Colonic mucosa (tissue), 4 donors: ENCODE results near the gene RAB11FIP3. TPM values are rescaled to one million over a fixed set of nuclear protein-coding genes. Genes with fewer than 3 reads are reported as not detected.
"Not testable (repeated sequence)": the region's sequence is repeated elsewhere in the genome, so short reads cannot be mapped to it uniquely, and the experiment has no call there.

Source experiments
- DNase-seq: peaks from one replicate; pipeline ENCODE4 v3.0.0-alpha.2; 2020
- H3K27ac ChIP-seq: fragments of 200-600 bp; one replicate; pipeline ENCODE4 v1.8.0; 2021
- H3K27me3 ChIP-seq: fragments of 200-600 bp; one replicate; pipeline ENCODE4 v1.8.0; 2021
- H3K36me3 ChIP-seq: fragments of 200-600 bp; one replicate; pipeline ENCODE4 v1.8.0; 2021
- H3K4me1 ChIP-seq: fragments of 200-600 bp; one replicate; pipeline ENCODE4 v1.8.0; 2021; ENCODE audit warnings: mild to moderate bottlenecking
- H3K4me3 ChIP-seq: fragments of 200-600 bp; one replicate; pipeline ENCODE4 v1.8.0; 2021
- H3K9ac ChIP-seq, 2 donors: one replicate each; pipeline ENCODE4 v1.7.0; 2013; ENCODE audit warnings: control low read depth in 2 of 2, low read depth in 2 of 2, low read length in 2 of 2
- H3K9me3 ChIP-seq: fragments of 200-600 bp; one replicate; pipeline ENCODE4 v1.8.0; 2021
- intact Hi-C: fragments of 100-400 bp; cut with DNase I; formaldehyde crosslinking; loops from one replicate; pipeline ENCODE4 v1.14.1; 2022
- total RNA-seq, 2 donors: library from RNA; stranded (reverse); fragmentation: NEBNext Ultra II Directional in 1 of 2; extraction: Animal tissue kit (Norgen Biotek cat#: 25700) in 1 of 2; gene quantifications; one replicate each; pipeline ENCODE4 v1.2.1, GENCODE V29; 2021
- TF ChIP-seq, protein P1 (sequence below): fragments of 200-600 bp; IDR thresholded peaks from one replicate; pipeline ENCODE4 v1.8.0; 2022; ENCODE audit warnings: antibody characterized with exemption, mild to moderate bottlenecking
- donor health status: healthy.
- donor health status: DM: no; HTN: no; CAD: no.
- donor health status: DM: no; HTN: no; CAD: no.

Gene RAB11FIP3
- total RNA-seq, 2 donors from 2014 or later, result 20.9 to 22.3 TPM

DNA sequence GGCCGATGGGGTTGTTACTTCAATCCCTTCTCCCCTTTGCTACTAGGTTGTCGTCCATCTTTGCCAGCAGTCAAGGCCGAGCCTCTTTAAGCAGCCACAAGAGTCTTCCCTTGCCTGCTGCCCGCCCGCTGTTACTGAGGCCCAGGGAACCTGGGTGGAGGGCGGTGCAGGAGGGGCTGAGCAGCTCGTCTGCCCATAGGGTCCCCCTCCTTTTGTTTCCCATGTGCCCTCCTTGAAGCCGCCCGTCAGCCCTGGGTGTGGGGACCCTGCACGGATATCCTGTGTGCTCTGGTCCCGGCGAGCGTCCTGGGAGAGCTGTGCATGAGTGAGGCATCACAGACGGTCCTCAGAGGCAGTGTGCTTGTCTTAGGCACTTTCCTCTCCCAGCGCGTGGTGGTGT, 64.2 kb downstream of the RAB11FIP3 start:
- Histone ChIP-seq H3K4me1 (no peaks in the 10 kb centered on the region), H3K9me3 (no peaks in the 10 kb centered on the region), H3K27me3 (no peaks in the 10 kb centered on the region), H3K9ac (no peak overlapping the region), H3K4me3 (no peak overlapping the region), H3K36me3 (no peaks in the 10 kb centered on the region), H3K27ac (no peak overlapping the region)
- DNase-seq, result no peak
- TF ChIP-seq, protein P1, sequence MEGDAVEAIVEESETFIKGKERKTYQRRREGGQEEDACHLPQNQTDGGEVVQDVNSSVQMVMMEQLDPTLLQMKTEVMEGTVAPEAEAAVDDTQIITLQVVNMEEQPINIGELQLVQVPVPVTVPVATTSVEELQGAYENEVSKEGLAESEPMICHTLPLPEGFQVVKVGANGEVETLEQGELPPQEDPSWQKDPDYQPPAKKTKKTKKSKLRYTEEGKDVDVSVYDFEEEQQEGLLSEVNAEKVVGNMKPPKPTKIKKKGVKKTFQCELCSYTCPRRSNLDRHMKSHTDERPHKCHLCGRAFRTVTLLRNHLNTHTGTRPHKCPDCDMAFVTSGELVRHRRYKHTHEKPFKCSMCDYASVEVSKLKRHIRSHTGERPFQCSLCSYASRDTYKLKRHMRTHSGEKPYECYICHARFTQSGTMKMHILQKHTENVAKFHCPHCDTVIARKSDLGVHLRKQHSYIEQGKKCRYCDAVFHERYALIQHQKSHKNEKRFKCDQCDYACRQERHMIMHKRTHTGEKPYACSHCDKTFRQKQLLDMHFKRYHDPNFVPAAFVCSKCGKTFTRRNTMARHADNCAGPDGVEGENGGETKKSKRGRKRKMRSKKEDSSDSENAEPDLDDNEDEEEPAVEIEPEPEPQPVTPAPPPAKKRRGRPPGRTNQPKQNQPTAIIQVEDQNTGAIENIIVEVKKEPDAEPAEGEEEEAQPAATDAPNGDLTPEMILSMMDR, result no peak
- intact Hi-C loops, result loop anchor here (10.0 kb wide), 1 partner anchor 105 kb away; the partner anchor contains the start of gene PGAP6

DNA sequence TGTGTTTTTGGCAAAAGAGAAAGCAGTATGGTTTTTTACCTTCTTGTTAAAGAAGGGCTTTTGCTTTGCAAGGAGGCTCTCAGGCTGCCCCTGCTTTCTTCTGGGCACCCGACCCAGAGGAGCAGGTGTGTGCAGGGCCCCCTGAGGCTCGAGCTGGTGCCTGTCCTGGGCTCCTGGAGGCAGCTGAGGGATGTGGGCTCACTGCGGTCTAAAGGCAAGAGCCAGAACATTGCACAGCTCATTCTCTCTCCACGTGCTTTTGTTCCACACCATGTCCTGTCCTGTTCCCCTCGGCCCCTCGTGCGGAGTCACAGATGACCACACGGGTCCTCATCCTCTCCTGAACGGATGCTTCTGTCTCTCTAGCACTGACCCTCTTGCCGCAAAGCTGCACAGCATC, 65.3 kb downstream of the RAB11FIP3 start:
- Histone ChIP-seq H3K9ac (no peak overlapping the region), H3K4me3 (no peak overlapping the region), H3K4me1 (no peaks in the 10 kb centered on the region), H3K27ac (no peak overlapping the region), H3K9me3 (no peaks in the 10 kb centered on the region), H3K27me3 (no peaks in the 10 kb centered on the region), H3K36me3 (no peaks in the 10 kb centered on the region)
- intact Hi-C loops, result no loop called here
- TF ChIP-seq, protein P1, result no peak
- DNase-seq, result no peak

DNA sequence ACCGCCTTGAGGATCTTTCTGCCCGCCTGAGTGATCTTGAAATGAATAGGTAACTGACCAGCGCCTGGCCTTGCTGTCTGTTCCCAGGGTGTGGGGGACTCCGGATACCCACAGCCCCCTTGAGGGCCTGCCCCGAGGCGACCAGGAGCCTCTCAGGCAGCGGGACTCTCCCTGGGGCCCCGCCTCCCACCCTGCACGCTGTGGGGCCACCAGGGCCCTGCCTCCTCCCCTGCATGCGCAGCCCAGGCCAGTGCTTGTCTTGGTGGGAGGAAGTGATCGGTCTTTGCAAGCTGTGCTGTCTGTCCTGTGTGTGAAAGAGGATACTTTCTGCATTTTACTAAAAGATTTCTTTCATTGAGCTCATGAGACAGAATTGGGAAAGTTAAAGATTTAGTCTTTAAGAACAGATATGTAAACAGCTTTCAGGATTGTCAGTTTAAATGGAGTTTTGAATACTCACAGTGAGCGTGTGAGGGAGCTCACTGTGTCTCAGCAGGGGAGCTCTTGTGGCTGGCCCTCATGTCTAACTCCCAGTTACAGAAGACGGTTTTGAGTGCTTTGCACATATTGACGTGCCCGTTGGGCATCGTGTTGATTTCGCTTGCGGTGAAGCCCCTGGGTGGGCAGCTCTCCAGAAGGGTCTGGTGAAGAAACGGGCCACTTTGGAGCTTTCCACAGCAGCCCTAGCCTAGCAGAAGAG, 65.9 kb downstream of the RAB11FIP3 start:
- no peaks in the 10 kb centered on the region for H3K36me3 ChIP-seq
- DNase-seq, result no peak
- intact Hi-C loops, result no loop called here
- no peaks in the 10 kb centered on the region for H3K27me3 ChIP-seq
- H3K9ac ChIP-seq, result no peak overlapping the region
- no peak overlapping the region for H3K27ac ChIP-seq
- H3K4me1 ChIP-seq, result no peaks in the 10 kb centered on the region
- TF ChIP-seq, protein P1, result no peak
- H3K4me3 ChIP-seq, result no peak overlapping the region
- no peaks in the 10 kb centered on the region for H3K9me3 ChIP-seq

DNA sequence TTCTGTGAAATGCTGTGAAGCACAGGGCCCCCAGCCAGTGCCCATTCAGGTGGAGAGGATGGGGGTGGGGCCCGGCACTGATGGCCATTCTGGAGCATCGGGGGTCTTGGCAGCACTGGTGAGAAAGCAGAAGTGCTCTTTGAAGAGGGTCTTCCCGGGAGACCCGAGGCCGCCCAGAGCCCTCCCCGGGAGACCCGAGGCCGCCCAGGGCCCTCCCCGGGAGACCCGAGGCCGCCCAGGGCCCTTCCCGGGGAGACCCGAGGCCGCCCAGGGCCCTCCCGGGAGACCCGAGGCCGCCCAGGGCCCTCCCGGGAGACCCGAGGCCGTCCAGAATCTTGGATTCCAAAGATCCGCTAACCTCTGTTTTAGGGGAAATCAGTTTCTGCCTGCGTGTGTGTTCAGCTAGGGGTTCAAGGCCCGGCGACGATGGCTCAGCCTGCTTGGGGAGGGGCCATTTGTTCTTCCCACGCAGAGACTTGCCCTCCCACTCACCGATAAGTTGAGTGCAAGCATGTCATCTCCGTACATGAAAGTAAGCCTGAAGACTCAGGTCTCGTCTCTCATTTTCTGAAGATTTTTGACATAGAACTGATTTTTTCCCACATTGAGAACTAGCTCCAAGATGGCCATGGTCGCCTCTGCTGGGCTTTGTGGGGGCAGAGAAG, 66.9 kb downstream of the RAB11FIP3 start:
- H3K9ac ChIP-seq, result no peak overlapping the region
- H3K27me3 ChIP-seq, result no peaks in the 10 kb centered on the region
- intact Hi-C loops, result no loop called here
- no peak overlapping the region for H3K4me3 ChIP-seq
- no peaks in the 10 kb centered on the region for H3K36me3 ChIP-seq
- no peak for DNase-seq
- H3K27ac ChIP-seq, result no peak overlapping the region
- H3K4me1 ChIP-seq, result no peaks in the 10 kb centered on the region
- TF ChIP-seq, protein P1, result no peak
- no peaks in the 10 kb centered on the region for H3K9me3 ChIP-seq

DNA sequence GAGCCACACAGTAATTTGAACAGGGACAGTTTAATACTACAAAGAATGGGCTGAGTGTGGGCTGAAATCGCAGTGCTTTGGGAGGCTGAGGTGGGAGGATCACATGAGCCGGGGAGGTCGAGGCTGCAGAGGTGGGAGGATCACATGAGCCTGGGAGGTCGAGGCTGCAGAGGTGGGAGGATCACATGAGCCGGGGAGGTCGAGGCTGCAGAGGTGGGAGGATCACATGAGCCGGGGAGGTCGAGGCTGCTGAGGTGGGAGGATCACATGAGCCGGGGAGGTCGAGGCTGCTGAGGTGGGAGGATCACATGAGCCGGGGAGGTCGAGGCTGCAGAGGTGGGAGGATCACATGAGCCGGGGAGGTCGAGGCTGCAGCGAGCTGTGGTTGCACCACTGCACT, 69.2 kb downstream of the RAB11FIP3 start:
- intact Hi-C loops, H3K36me3 ChIP-seq, DNase-seq, H3K27me3 ChIP-seq, H3K9ac ChIP-seq, H3K9me3 ChIP-seq, H3K4me1 ChIP-seq, H3K27ac ChIP-seq, H3K4me3 ChIP-seq: not testable (repeated sequence)

DNA sequence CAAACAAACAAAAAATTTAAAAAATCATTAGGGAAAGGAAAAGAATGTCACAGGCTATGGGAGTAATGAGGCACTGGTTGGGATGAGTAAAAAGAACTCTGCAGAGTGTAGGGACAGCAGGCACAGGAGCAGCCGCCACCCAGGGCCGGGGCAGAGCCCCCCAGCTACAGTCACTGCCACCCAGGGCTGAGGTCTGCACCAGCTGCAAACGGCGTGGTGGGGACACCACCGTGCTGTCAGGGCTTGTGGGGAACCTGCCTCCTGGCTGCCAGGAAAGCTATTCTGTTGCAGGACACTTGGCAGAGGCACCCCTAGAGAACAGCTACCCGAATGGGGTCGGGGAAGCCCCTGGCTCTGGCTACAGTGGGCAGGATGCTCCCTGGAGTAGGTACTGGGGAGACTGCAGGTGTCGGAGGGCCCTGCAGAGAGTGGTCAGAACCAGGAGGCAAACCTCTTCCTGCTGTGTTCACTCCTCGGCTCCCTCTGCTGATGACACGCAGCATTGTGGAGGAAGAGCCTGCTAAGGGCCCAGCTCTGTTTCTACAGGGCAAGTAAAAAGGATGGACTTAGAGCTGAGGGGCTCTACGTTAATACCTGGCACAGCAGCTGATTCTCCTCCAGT, 69.8 kb downstream of the RAB11FIP3 start:
- TF ChIP-seq, protein P1, result peak; percentile 30
- no peaks in the 10 kb centered on the region for H3K27me3 ChIP-seq
- no peaks in the 10 kb centered on the region for H3K36me3 ChIP-seq
- intact Hi-C loops, result no loop called here
- H3K9me3 ChIP-seq, result no peaks in the 10 kb centered on the region
- no peak overlapping the region for H3K27ac ChIP-seq
- DNase-seq, result no peak
- H3K9ac ChIP-seq, result no peak overlapping the region
- no peaks in the 10 kb centered on the region for H3K4me1 ChIP-seq
- H3K4me3 ChIP-seq, result no peak overlapping the region
